NCI-H345 treated with DMSO at 0.1 percent for 48 hours (cell line): ENCODE results near the gene RTF2.

Experiments used
- DNase-seq: peaks from one replicate; lab custom pipeline; 2025; ENCODE audit not compliant: unreplicated experiment; lab: John Stamatoyannopoulos, UW

The RTF2 gene

GRCh38 chr20:56468316-56469076, at the start of gene RTF2:
TSS of gene RTF2 (plus strand) at chr20:56468627. CDS start at chr20:56468698, 71 bp downstream.
- peak; percentile 91 for DNase-seq

DNA sequence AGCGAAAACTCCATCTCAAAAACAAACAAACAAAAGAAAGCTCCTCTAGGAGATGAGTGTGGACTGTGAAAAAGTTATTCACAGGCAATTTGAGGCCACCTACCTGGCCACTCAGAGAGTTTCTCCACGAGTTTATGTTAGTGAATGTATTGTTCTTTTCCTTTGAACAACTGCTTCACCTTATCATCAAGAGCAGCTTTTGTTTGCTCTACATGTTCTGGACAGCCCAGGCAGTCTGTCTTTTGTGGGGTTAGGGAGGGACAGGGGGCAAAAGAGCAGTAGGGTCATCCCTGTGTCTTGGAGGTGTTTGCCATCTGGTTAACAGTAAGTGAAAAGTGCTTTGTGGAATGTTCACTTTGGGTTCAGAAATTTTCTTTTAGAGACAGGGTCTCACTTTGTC, 48.4 kb upstream of the RTF2 start:
- no peak for DNase-seq

DNA sequence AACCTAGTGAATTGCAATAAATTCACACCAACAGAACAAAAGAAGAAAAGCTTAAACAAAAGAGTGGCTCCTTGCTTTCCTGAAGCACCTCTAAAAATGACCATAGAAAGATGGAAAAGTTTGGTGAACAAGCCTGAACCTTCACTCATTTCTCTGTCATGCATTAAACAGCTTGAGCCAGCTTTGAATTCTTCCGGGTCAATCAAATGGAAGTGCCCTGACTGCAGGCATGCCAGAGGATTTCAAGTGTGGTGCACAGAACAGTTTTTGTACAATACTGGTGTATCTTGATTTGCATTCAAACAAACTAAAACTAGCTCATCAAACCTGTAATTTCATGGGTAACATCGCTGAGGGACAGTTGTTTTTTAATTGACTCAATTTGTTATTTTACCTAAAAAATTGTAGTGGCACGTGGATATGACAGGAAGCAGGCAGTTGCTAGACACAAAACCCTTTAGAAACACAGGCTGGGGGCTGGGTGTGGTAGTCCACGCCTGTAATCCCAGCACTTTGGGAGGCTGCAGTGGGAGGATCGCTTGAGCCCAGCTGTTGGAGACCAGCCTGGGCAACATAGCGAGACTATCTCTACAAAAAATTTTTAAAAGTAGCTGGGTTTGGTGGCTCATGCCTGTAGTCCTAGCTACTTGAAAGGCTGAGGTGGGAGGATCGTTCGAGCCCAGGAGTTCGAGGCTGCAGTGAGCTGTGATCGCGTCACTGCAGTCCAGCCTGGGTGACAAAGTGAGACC, 47.3 kb upstream of the RTF2 start:
- DNase-seq: no peak

- no peak for DNase-seq
These were observed 46.2 kb upstream of the RTF2 start for GRCh38 chr20:56422076-56422823.

GRCh38 chr20:56422824-56423189, 45.6 kb upstream of the RTF2 start:
- DNase-seq: no peak

GRCh38 chr20:56423211-56423610, 45.2 kb upstream of the RTF2 start:
- no peak for DNase-seq

DNA sequence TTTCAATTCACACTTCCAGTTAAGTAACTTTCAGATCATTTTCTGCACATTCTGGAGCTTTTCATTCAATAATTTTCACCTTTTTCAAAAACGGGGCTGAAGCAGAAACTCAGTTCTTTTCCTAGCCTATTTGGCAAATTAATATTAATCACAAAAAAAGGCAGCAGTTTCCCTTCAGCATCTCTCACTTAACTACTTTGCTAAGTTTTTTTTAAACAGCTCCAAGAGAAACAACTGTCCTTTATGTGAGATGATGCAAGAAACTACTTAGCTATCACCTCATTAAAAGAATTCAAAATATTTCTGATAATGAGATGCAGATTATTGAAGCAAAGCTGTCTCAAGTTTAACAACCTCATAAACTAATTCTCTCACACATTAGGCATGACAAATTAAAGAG, 44.5 kb upstream of the RTF2 start:
- DNase-seq: no peak

DNA sequence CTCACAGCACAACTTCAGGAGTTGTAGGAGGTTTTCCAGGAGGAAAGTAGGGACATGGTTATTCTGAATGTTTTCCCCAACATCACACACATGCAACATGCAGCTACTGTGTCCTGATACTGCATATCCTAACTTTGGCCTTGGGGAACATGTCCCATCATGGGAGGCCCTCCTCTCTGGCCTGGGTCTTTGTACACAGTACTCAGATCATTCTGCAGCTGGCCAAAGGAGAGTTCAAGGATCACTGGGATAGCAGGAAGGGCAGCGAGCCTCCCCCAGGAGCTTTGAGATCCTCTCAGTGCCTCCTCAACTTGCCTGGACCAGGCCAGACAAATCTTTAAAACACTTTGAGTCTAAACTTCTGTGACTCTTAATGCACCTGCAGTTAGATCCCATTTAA, 43.5 kb upstream of the RTF2 start:
- no peak for DNase-seq

DNA sequence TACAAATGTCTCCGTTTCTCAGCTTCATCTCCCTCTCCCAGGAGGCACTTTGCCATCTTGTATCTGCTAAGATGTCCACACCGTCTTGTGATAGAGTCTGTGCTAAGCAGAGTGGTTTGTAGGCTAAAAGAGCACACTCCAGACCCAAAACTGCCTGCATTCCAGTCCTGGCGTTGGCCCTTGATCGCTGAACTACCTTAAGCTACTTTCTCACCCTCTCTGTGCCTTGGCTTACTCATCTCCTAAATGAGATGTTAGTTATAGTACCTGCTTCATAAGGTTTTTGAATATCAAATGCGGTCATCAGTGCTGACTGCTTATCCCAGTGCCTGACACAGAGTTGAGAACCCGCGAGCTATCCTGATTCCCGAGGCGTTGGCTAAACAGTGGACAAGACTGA, 42.4 kb upstream of the RTF2 start:
- DNase-seq: no peak

GRCh38 chr20:56426926-56427325, 41.5 kb upstream of the RTF2 start:
- no peak for DNase-seq

DNA sequence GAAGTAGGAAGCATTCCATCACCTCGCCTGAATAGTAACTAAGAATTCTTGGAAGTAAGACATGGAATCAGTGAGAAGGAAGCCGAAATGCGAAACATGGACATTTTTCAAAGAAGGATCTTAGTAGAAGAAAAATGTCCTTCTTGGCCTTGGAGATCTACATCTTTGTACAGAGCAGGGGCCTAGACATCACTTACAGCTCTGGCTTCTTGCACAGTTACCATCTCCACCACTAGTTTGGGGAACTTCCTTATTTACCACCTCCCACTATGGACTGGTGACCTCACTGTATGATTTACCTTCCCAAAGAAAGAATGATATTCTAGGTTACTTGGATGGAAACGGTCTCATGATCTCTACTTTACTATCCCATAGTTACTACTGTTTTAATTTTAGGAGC, 40.6 kb upstream of the RTF2 start:
- DNase-seq: no peak

DNA sequence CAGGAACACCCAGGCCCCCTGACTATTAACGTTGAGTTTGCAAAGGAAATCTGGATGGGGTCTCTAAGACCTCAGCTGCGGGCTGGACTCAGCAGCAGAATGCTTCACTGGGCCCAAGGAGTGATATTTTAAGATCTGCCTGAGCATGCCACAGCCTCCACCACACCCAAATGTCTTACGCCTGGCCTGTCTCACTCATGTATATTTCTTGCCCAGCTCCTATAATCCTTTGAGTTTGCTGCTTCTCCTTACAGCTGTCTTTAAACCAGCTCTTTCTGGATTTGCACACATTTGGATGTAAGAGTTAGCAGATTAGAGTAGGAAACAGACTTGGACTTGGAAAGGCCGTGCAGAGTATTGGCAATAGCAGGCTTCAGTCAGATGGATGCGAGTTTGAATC, 40.0 kb upstream of the RTF2 start:
- DNase-seq: no peak

DNA sequence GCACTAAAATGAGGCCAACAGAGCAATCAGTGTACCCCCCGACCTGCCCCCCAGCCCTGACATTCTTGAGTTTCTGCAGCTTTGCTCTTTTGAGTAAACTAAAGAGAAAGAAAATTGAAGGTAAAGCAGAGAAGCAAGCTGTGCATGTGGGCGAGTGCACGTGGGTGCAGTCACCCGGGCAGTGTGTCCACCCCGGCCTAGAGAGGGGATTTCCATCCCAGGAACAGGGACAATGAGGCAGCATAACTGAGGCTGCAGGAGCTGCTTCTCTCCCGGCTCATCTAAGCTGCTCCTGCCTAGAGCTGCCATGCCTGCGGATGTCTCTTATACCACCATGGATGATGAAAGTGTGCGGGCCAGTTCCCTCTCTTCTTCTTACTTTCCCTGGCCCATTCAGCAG, 39.5 kb upstream of the RTF2 start:
- no peak for DNase-seq

- DNase-seq: no peak
These were observed 38.9 kb upstream of the RTF2 start for GRCh38 chr20:56429502-56429901.

DNA sequence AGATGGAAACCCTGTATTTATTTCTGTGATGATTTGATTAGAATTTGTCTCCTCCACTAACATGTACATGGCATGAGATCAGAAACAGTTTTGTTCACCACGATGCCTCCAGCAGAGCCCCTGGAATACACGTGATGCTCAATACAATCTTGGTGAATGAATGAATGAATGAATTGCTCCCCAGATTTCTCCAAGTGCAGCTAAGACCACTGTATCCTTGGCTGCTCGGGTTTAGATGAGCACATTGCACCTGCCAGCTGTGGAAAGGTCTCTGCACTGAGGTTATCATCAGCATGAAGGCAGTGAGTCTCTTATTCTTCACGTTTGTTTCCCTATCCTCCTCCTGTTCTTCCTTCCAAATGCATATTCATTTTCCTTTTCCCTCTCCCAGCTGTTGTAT, 38.5 kb upstream of the RTF2 start:
- DNase-seq: no peak

DNA sequence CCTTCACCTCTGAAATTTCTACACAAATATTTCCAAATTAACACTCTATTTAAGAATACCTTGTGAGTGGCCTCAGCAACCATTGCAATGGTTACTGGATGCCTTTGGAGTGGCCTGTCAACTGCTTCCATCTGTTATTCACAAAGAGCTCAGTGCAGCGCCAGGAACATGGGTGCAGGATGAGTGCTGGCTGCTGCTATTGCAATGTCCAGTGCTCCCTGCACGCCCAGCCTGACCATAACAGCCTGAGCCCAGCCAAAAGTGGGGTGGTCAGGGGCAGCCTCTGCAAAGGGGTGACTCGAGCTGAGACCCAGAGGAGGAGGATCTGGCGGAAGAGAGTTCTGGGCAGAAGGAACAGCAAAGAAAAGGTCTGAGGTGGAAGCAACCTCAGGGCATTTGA, 38.0 kb upstream of the RTF2 start:
- no peak for DNase-seq

GRCh38 chr20:56430957-56431356, 37.5 kb upstream of the RTF2 start:
- no peak for DNase-seq

DNA sequence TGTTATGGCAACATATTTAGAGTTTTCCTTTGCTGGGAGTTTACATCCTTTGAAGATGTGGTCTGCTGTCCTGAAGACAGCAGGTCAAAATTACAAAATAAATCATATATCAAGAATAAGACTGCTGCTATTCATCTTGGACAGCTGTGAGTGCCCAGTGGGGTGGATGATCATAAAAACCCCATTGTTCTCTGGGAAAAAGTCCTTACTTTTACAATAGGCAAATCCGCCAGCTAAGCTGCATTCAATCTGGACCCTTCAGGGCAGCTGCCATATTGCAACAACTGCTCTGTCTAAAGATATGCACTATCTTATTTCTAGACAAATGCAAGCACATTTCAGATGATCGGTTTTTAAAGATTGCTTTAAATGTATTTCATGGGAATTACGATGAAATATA, 37.0 kb upstream of the RTF2 start:
- DNase-seq: no peak

DNA sequence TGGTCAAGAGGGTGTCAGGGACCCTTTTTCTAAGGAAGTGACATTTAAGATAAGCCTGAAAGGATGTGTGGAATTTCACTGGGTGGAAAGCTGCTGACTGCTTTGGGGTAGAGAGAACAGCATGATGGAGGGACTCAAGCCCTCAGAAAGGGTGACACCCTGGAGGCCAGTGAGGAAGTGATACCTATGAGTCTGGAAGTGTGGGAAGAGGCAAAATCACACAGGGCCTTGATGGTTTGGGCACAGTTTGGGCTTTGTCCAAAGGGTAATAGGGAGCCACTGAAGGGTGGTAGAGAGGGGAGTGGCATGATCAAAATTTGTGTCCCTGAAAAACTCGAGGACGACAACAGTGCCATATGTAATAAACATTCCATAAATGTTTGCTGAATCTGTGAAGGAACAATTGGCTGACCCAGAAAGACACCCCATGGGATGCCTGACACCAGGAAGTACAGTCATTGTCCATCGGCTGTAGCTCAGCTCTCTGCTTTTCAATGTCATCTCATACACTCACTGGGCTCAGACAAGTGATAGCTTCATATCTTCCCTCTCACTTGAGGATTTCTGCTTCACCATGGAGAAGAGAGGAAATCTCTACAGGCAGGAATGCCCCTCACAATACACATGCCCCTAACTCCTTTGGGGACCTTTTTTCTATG, 35.1 kb upstream of the RTF2 start:
- DNase-seq: no peak

- no peak for DNase-seq
These were observed 34.6 kb upstream of the RTF2 start for GRCh38 chr20:56433880-56434255.

DNA sequence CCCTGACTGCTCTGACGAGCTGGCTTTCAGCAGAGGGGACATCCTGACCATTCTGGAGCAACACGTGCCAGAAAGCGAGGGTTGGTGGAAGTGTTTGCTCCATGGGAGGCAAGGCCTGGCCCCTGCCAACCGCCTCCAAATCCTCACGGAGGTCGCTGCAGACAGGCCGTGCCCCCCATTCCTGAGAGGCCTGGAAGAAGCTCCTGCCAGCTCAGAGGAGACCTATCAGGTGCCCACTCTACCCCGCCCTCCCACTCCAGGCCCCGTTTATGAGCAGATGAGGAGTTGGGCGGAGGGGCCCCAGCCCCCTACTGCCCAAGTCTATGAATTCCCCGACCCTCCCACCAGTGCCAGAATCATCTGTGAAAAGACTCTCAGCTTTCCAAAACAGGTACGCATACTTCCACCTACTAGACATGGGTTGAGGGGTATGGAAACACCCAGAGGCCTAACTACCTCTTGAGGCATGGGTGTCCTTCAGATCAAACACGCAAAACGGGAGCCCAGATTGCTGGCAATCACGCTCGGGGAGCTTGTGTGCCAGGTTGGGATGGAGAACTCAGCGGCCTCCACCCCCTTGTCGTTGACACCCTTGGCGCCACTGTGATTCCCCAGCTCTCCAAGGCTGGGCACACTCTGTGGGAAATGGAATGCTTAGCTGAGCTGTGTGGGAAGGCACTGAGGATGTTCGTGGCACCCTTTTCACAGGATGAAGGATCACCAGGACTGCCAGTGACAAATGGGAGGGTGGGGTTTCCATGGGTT, 31.0 kb upstream of the RTF2 start:
- no peak for DNase-seq
